ENCODE results near the gene CEACAM6. TPM values are rescaled to one million over a fixed set of nuclear protein-coding genes. Genes with fewer than 3 reads are reported as not detected.

CEACAM6 gene
- total and polyA plus RNA-seq, 2 donors (not counting 1 experiment from before 2014, with no cell fraction given): not detected

DNA sequence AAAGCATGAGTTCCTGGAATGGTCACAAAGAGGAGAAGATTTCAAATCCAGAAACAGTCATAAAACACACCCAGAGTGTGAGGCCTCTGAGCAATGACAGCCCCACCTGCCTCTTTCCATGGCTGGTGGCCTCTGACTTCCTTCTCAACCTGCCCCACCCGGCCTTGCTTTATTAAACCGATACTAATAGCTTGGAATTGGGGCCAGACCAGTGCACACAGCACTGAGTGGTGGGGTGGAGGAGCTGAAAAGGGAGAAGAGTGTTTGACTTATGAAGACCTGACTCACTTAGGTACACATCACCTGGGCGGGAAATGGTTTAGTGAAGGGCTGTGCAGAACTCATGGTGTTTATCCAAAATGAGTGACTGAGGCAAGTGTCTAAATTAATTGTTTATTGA is 20.7 kb upstream of the CEACAM6 start:
- ATAC-seq (ENCODE audit: low read depth): no peak
- Histone ChIP-seq H3K4me2 (replicated peaks; ENCODE audit: low read depth, low read length, poor library complexity, severe bottlenecking) (no peak overlapping the region), H3K9ac (ENCODE audit: low read length) (no peak overlapping the region), H3K4me3 (ENCODE audit: control extremely low read depth in 1 of 5, extremely low read depth in 1 of 5, insufficient read depth in 1 of 5, low read depth in 2 of 5, low read length in 4 of 5) (no peak overlapping the region), H3K9me3 (ENCODE audit: control extremely low read depth in 1 of 3, control insufficient read depth in 2 of 3, insufficient read depth in 1 of 3, low read length in 2 of 3) (no peaks in the 10 kb centered on the region), H3K27ac (ENCODE audit: low read length in 2 of 2) (no peak overlapping the region), H3K27me3 (replicated peaks in 1 of 4; ENCODE audit: control extremely low read depth in 1 of 4, control insufficient read depth in 3 of 4, insufficient read depth in 4 of 4, low read length in 3 of 4) (peaks cover 0 to 6% (median 0%) of the 10 kb centered on the region in 4 experiments), H4K20me1 (ENCODE audit: control insufficient read depth, insufficient read depth, low read length, poor library complexity, severe bottlenecking) (no peaks in the 10 kb centered on the region), H3K4me1 (ENCODE audit: control insufficient read depth in 2 of 2, insufficient read depth in 2 of 2, low read length in 2 of 2) (no peaks in the 10 kb centered on the region), H3K36me3 (replicated peaks in 1 of 2; ENCODE audit: control extremely low read depth in 1 of 2, control insufficient read depth in 1 of 2, extremely low read depth in 1 of 2, insufficient read depth in 2 of 2, low read length in 1 of 2) (no peaks in the 10 kb centered on the region), H2AFZ (ENCODE audit: insufficient read depth, low read depth, low read length, poor library complexity, severe bottlenecking) (no peak overlapping the region), H3K79me2 (ENCODE audit: control insufficient read depth, insufficient read depth, low read length) (no peaks in the 10 kb centered on the region)
- Mint-ChIP-seq H3K4me1 (no peaks in the 10 kb centered on the region), H3K27me3 (peaks cover 42% of the 10 kb centered on the region), H3K9me3 (ENCODE audit: insufficient read depth) (no peaks in the 10 kb centered on the region), H3K4me3 (no peak overlapping the region), H3K27ac (no peak overlapping the region)
- TF ChIP-seq, protein P1, sequence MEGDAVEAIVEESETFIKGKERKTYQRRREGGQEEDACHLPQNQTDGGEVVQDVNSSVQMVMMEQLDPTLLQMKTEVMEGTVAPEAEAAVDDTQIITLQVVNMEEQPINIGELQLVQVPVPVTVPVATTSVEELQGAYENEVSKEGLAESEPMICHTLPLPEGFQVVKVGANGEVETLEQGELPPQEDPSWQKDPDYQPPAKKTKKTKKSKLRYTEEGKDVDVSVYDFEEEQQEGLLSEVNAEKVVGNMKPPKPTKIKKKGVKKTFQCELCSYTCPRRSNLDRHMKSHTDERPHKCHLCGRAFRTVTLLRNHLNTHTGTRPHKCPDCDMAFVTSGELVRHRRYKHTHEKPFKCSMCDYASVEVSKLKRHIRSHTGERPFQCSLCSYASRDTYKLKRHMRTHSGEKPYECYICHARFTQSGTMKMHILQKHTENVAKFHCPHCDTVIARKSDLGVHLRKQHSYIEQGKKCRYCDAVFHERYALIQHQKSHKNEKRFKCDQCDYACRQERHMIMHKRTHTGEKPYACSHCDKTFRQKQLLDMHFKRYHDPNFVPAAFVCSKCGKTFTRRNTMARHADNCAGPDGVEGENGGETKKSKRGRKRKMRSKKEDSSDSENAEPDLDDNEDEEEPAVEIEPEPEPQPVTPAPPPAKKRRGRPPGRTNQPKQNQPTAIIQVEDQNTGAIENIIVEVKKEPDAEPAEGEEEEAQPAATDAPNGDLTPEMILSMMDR (IDR thresholded peaks at IDR 0.05): no peak
- TF ChIP-seq EZH2 (IDR thresholded peaks at IDR 0.05; ENCODE audit: borderline replicate concordance, insufficient read depth, low read depth, low read length, poor library complexity, severe bottlenecking): no peak
- ChIA-PET POLR2A (no interaction called here), CTCF (no interaction called here)
- no peak for DNase-seq
- 100% methylated on average over 1 of the region's 3 CpGs for WGBS (ENCODE audit: insufficient coverage)
- intact Hi-C loops (cut with micrococcal nuclease): no loop called here

DNA sequence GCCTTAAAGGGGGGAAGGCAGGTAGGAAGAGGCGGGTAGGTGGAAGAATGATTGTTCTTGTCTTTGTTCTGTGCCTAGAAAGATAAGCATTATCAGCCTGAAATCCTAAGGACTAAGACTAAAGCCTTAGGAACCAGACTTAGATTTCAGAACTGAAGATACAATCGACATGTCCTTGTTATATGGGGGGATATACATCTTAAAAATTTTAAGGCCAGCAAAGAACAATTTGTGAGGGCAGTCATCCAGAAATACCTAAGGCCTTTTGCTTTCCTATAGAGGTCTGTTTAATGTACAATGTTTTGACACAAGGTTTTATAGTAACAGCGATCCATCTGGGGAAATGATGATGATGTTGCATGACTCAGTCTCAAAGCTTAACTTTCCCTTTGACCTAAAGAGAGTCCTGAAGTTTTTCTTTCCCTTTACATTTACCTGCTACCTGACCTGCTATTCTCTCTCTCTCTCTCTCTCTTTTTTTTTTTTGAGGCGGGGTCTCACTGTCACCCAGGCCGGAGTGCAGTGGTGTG is 20.2 kb upstream of the CEACAM6 start:
- H3K4me1 Mint-ChIP-seq: no peaks in the 10 kb centered on the region
- ChIA-PET CTCF (interaction anchor here (2.5 kb wide), 1 partner anchor 19 kb away, joined by 7 read pairs; no protein-coding TSS in a partner anchor), POLR2A (no interaction called here)
- ATAC-seq (ENCODE audit: low read depth): no peak
- peaks cover 0 to 6% (median 0%) of the 10 kb centered on the region in 4 experiments for H3K27me3 ChIP-seq (replicated peaks in 1 of 4; ENCODE audit: control extremely low read depth in 1 of 4, control insufficient read depth in 3 of 4, insufficient read depth in 4 of 4, low read length in 3 of 4)
- H3K27ac Mint-ChIP-seq: no peak overlapping the region
- no peak for DNase-seq
- no peak overlapping the region for H3K9ac ChIP-seq (ENCODE audit: low read length)
- no peak overlapping the region for H2AFZ ChIP-seq (ENCODE audit: insufficient read depth, low read depth, low read length, poor library complexity, severe bottlenecking)
- H3K9me3 ChIP-seq (ENCODE audit: control extremely low read depth in 1 of 3, control insufficient read depth in 2 of 3, insufficient read depth in 1 of 3, low read length in 2 of 3): no peaks in the 10 kb centered on the region
- TF ChIP-seq, protein P1 (IDR thresholded peaks at IDR 0.05): no peak
- no peak for TF ChIP-seq EZH2 (IDR thresholded peaks at IDR 0.05; ENCODE audit: borderline replicate concordance, insufficient read depth, low read depth, low read length, poor library complexity, severe bottlenecking)
- 80% methylated on average over 3 of the region's 5 CpGs for WGBS (ENCODE audit: insufficient coverage)
- H3K4me3 Mint-ChIP-seq: no peak overlapping the region
- H3K4me3 ChIP-seq (ENCODE audit: control extremely low read depth in 1 of 5, extremely low read depth in 1 of 5, insufficient read depth in 1 of 5, low read depth in 2 of 5, low read length in 4 of 5): no peak overlapping the region
- intact Hi-C loops (cut with micrococcal nuclease): no loop called here
- H3K79me2 ChIP-seq (ENCODE audit: control insufficient read depth, insufficient read depth, low read length): no peaks in the 10 kb centered on the region
- H3K36me3 ChIP-seq (replicated peaks in 1 of 2; ENCODE audit: control extremely low read depth in 1 of 2, control insufficient read depth in 1 of 2, extremely low read depth in 1 of 2, insufficient read depth in 2 of 2, low read length in 1 of 2): no peaks in the 10 kb centered on the region
- no peaks in the 10 kb centered on the region for H4K20me1 ChIP-seq (ENCODE audit: control insufficient read depth, insufficient read depth, low read length, poor library complexity, severe bottlenecking)
- H3K27me3 Mint-ChIP-seq: peaks cover 46% of the 10 kb centered on the region
- H3K27ac ChIP-seq (ENCODE audit: low read length in 2 of 2): no peak overlapping the region
- no peak overlapping the region for H3K4me2 ChIP-seq (replicated peaks; ENCODE audit: low read depth, low read length, poor library complexity, severe bottlenecking)
- H3K4me1 ChIP-seq (ENCODE audit: control insufficient read depth in 2 of 2, insufficient read depth in 2 of 2, low read length in 2 of 2): no peaks in the 10 kb centered on the region
- H3K9me3 Mint-ChIP-seq (ENCODE audit: insufficient read depth): no peaks in the 10 kb centered on the region
